K562 (cell line): ENCODE results near the gene ENDOD1. TPM values are rescaled to one million over a fixed set of nuclear protein-coding genes. Genes with fewer than 3 reads are reported as not detected.
A peak's percentile ranks its signal among the peaks of the same experiment; 100 is the strongest.

Experiments
- ATAC-seq: fragments of 200-7000 bp; cut with Tn5 transposase; 3 replicates; pipeline ENCODE4 v1.9.1; 2020; ENCODE audit warnings: moderate library complexity
- BruUV-seq: library from RNA; stranded (reverse); fragments of 400-500 nt; replicated peaks from 2 replicates; lab custom pipeline; 2021; lab: Mats Ljungman, UMichigan
- CTCF ChIA-PET: fragments of 300-600 bp; formaldehyde crosslinking; extraction: SDS; loops from one replicate; lab custom pipeline; 2021; ENCODE audit warnings: low intra/inter-chr PET ratio; lab: Yijun Ruan, JAX
- POLR2A ChIA-PET: fragments of 300-600, 350-650 bp; sonication (Branson Sonifier 250); formaldehyde crosslinking; extraction: SDS; loops from one replicate; lab custom pipeline; 2021; ENCODE audit warnings: antibody characterized with exemption, inconsistent platforms; lab: Yijun Ruan, JAX
- DNase-seq, 4 experiments: peaks; one replicate each; pipeline versions ENCODE4 v3.0.0 to v3.0.0-alpha.2; 2011 to 2018; ENCODE audit warnings: low spot score in 3 of 4, mixed read lengths in 3 of 4; ENCODE audit errors: extremely low read depth in 1 of 4
- FAIRE-seq: peaks from 2 replicates; lab custom pipeline; 2011; peaks lifted over from hg19 to GRCh38; lab: Jason Lieb, UNC
- H2AFZ ChIP-seq: 2 replicates; pipeline ENCODE4 v1.6.0; 2011; ENCODE audit warnings: low read depth, low read length, control low read depth, inconsistent platforms
- H3K27ac ChIP-seq: fragments of 200-600 bp; 3 replicates; pipeline ENCODE4 v1.8.0; 2011; ENCODE audit warnings: low read depth, mild to moderate bottlenecking, control low read depth, inconsistent platforms, low read length, moderate library complexity, mixed read lengths; ENCODE audit errors: extremely low read depth
- H3K27me3 ChIP-seq, 2 experiments: fragments of 300-600 bp in 1 of 2; 2 replicates in 1 of 2; 3 replicates in 1 of 2; pipeline versions ENCODE4 v1.6.0 to v1.8.0; 2011; ENCODE audit warnings: inconsistent platforms in 2 of 2, low read length in 2 of 2, mild to moderate bottlenecking in 1 of 2, mixed read lengths in 1 of 2, moderate library complexity in 1 of 2; ENCODE audit not compliant: control insufficient read depth in 2 of 2, insufficient read depth in 2 of 2
- H3K36me3 ChIP-seq: fragments of 300-600 bp; 3 replicates; pipeline ENCODE4 v1.8.0; 2011; ENCODE audit warnings: mild to moderate bottlenecking, low read length, inconsistent platforms; ENCODE audit not compliant: control insufficient read depth, insufficient read depth
- H3K4me1 ChIP-seq, 2 experiments: fragments of 200-600 bp in 1 of 2; replicated peaks in 1 of 2; 2 replicates in 1 of 2; 3 replicates in 1 of 2; pipeline versions ENCODE4 v1.5.1 to v1.8.0; 2011; ENCODE audit warnings: inconsistent platforms in 2 of 2, low read length in 2 of 2, mild to moderate bottlenecking in 1 of 2, mixed read lengths in 1 of 2, moderate library complexity in 1 of 2; ENCODE audit not compliant: control insufficient read depth in 2 of 2, insufficient read depth in 2 of 2
- H3K4me2 ChIP-seq: 2 replicates; pipeline ENCODE4 v1.6.1; 2011; ENCODE audit warnings: low read length, control low read depth, inconsistent platforms, mixed read lengths; ENCODE audit not compliant: insufficient read depth
- H3K4me3 ChIP-seq: fragments of 200-600 bp; sonication (generic), shearing (Covaris generic); 2 replicates; pipeline ENCODE4 v1.5.1; 2016; ENCODE audit warnings: control low read depth, inconsistent platforms
- H3K79me2 ChIP-seq: fragments of 200-600 bp; 3 replicates; pipeline ENCODE4 v1.8.0; 2011; ENCODE audit warnings: low read length, inconsistent platforms; ENCODE audit not compliant: control insufficient read depth, insufficient read depth
- H3K9ac ChIP-seq, 2 experiments: 2 replicates each; pipeline versions ENCODE4 v1.6.0 to v1.6.1; 2011; ENCODE audit warnings: low read depth in 2 of 2, low read length in 2 of 2, control low read depth in 1 of 2, inconsistent platforms in 1 of 2, mild to moderate bottlenecking in 1 of 2, mixed read lengths in 1 of 2; ENCODE audit not compliant: insufficient read depth in 1 of 2
- H3K9me1 ChIP-seq: one replicate; pipeline ENCODE4 v1.6.0; 2011; ENCODE audit warnings: inconsistent platforms, mild to moderate bottlenecking, low read length, moderate library complexity; ENCODE audit not compliant: control insufficient read depth, insufficient read depth
- H3K9me3 ChIP-seq: replicated peaks from 2 replicates; pipeline ENCODE4 v1.5.1; 2011; ENCODE audit warnings: low read depth, low read length, inconsistent platforms; ENCODE audit not compliant: control insufficient read depth, insufficient read depth
- H4K20me1 ChIP-seq: replicated peaks from 2 replicates; pipeline ENCODE4 v1.6.1; 2011; ENCODE audit warnings: low read length, inconsistent platforms, mixed read lengths; ENCODE audit not compliant: control insufficient read depth, insufficient read depth
- C11orf30 ChIP-seq: fragments of 450-650 bp; IDR thresholded peaks from 2 replicates; pipeline ENCODE4 v1.6.1; 2016; ENCODE audit warnings: low read depth, mild to moderate bottlenecking
- KDM2B ChIP-seq: fragments of 250-450 bp; sonication (Bioruptor Pico); IDR thresholded peaks from 2 replicates; pipeline ENCODE4 v1.8.0; 2021; ENCODE audit warnings: mild to moderate bottlenecking, moderate library complexity
- NFIC ChIP-seq: fragments of 450-650 bp; IDR thresholded peaks from 2 replicates; pipeline ENCODE4 v1.6.1; 2017; ENCODE audit warnings: mild to moderate bottlenecking, inconsistent platforms
- POLR3G ChIP-seq: IDR thresholded peaks from 2 replicates; pipeline ENCODE4 v1.6.1; 2011; ENCODE audit not compliant: insufficient read length, insufficient replicate concordance; ENCODE audit errors: extremely low read depth
- RCOR1 ChIP-seq, 2 experiments: IDR thresholded peaks; 2 replicates each; pipeline ENCODE4 v1.6.1; 2012; ENCODE audit warnings: low read depth in 2 of 2, low read length in 2 of 2, borderline replicate concordance in 1 of 2, improper control_type of control experiment in 1 of 2
- SRSF9 ChIP-seq: fragments of 200-400 bp; formaldehyde crosslinking; IDR thresholded peaks from 2 replicates; pipeline ENCODE4 v1.6.1; 2017; ENCODE audit warnings: low read depth, low read length, borderline replicate concordance
- ZNF12 ChIP-seq: sonication (generic); formaldehyde crosslinking; IDR thresholded peaks from 2 replicates; pipeline ENCODE4 v1.4.0; 2020; ENCODE audit warnings: mild to moderate bottlenecking, missing genetic modification reagents
- ZNF184 ChIP-seq: sonication (generic); formaldehyde crosslinking; IDR thresholded peaks from 2 replicates; pipeline ENCODE4 v1.5.0; 2020; ENCODE audit warnings: missing genetic modification reagents
- WGBS: fragments of 100-300 bp; shearing (Covaris generic); methylation state at CpG from one replicate; pipeline ENCODE4 v1.1.6; 2016; ENCODE audit warnings: low coverage, mixed read lengths; ENCODE audit not compliant: insufficient coverage; ENCODE audit errors: missing lambda C conversion rate; 5-methylcytosine and 5-hydroxymethylcytosine counted together
- in situ Hi-C: fragments of 300-500 bp; cut with MboI; formaldehyde crosslinking; loops from 4 replicates; pipeline ENCODE4 v1.15.0; 2018; ENCODE audit warnings: inconsistent platforms, mixed read lengths
- intact Hi-C: fragments of 100-400 bp; cut with micrococcal nuclease; formaldehyde crosslinking; loops from 2 replicates; pipeline ENCODE4 v1.14.2; 2022
- polyA plus RNA-seq, 8 experiments: library from polyadenylated mRNA; depleted of rRNA in 4 of 8; stranded (reverse) in 5 of 8; unstranded in 3 of 8; fragments of >200 nt; fragmentation: Nextera tagmentation in 2 of 8; fragmentation: Illumina TruSeq in 1 of 8; extraction: Ambion mirVana in 2 of 8; extraction: Trizol in 1 of 8; gene quantifications; 2 replicates each; pipeline versions ENCODE4 v1.2.1 to v1.2.3, GENCODE V29; 2011 to 2014; ENCODE audit warnings: inconsistent platforms in 1 of 8, missing spikeins in 1 of 8
- total RNA-seq, 7 experiments: library from RNA; depleted of rRNA in 6 of 7; stranded (reverse); fragments of >200 nt in 6 of 7; fragmentation: Illumina TruSeq in 2 of 7; extraction: Trizol in 2 of 7; gene quantifications; 2 replicates each; pipeline versions ENCODE4 v1.2.1 to v1.2.3, GENCODE V29; 2011 to 2021; ENCODE audit warnings: low replicate concordance in 1 of 7
- TF ChIP-seq, protein P1 (sequence below): fragments of 250-450 bp; sonication (Bioruptor Pico); IDR thresholded peaks from 2 replicates; pipeline ENCODE4 v1.5.0; 2020; ENCODE audit warnings: mild to moderate bottlenecking
- TF ChIP-seq, protein P2 (sequence below): fragments of 250-450 bp; sonication (Bioruptor Pico); IDR thresholded peaks from 2 replicates; pipeline ENCODE4 v1.5.0; 2021; ENCODE audit warnings: mild to moderate bottlenecking, borderline replicate concordance
- TF ChIP-seq, protein P3 (sequence below): fragments of 450-650 bp; IDR thresholded peaks from 2 replicates; pipeline ENCODE4 v1.6.1; 2014; ENCODE audit warnings: low read depth, mild to moderate bottlenecking, moderate library complexity, borderline replicate concordance
- TF ChIP-seq, protein P4 (sequence below), 2 experiments: fragments of 150-350 bp in 1 of 2; IDR thresholded peaks; 2 replicates each; pipeline ENCODE4 v1.6.1; 2012 to 2016; ENCODE audit warnings: low read depth in 2 of 2, low read length in 2 of 2, mild to moderate bottlenecking in 1 of 2, moderate library complexity in 1 of 2

The ENDOD1 gene
- total and polyA plus RNA-seq, 9 of the 15 experiments (the other 6 are each of a cell fraction or from before 2014, with no cell fraction given), result 4.2 to 11.8 (median 9.3) TPM

DNA sequence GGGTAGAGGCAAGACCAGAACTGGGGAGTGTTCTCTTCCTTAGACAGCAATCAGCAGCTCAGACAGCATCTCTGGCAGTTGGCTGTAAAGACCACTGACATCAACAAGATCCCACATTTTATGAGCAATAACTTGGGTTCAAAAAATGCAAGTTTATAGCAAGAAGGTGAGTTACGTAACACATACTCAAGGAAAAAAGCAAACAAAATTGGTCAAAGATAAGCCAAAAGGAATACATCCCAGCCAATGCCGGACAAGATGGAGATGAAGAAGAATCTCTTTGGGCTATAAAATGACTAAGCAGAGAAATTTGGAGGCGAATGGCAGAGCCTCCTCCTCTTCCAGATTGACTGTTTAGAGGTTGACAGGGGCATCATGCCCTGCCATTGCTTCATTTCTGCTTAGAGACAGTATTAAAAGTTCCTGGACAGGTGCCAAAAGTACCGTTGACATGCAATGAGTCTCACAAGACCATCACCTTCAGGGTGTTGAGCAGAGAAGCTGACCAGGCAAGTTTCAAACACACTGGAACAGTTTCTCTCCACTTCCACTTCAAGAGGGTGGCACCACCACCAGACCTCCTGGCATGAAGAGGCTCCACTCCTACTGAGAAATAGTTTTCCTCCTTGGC lies 55.9 kb downstream of the ENDOD1 start:
- ChIA-PET CTCF (no interaction called here), POLR2A (interaction anchor here (0.8 to 3.6 kb wide), 3 partner anchors 14 to 84 kb away, joined by 3 to 29 read pairs (median 3); partner anchors contain the start of gene SRSF8)
- H3K27ac ChIP-seq, result no peak overlapping the region; the same call in 2 of the 3 replicates
- no peaks in the 10 kb centered on the region for H3K9me3 ChIP-seq
- ATAC-seq (no peak), FAIRE-seq (no peak), DNase-seq (no peak)
- H3K9me1 ChIP-seq, result no peaks in the 10 kb centered on the region
- intact Hi-C loops (loop anchor here (2.0 to 5.0 kb wide), 4 partner anchors 43 to 523 kb away; partner anchors contain the start of genes CWC15 and KDM4D), in situ Hi-C loops (loop anchor here (10.0 kb wide), 1 partner anchor 521 kb away; no protein-coding TSS in a partner anchor)
- H3K27me3 ChIP-seq, result no peaks in the 10 kb centered on the region; a peak in 1 of 5 replicates
- no peaks in the 10 kb centered on the region for H3K36me3 ChIP-seq
- peaks cover 34 to 77% of the 10 kb centered on the region in 2 experiments for H3K4me1 ChIP-seq
- peak overlapping the region; percentile 80 for H2AFZ ChIP-seq
- H3K4me3 ChIP-seq, result no peak overlapping the region
- no TSS peak for BruUV-seq
- H3K79me2 ChIP-seq, result no peaks in the 10 kb centered on the region
- WGBS, result 56% methylated on average over 4 of the region's 4 CpGs
- H3K4me2 ChIP-seq, result no peak overlapping the region; the same call in 1 of the 2 replicates
- H3K9ac ChIP-seq, result no peak overlapping the region
- no peaks in the 10 kb centered on the region for H4K20me1 ChIP-seq
- TF ChIP-seq, protein P1, sequence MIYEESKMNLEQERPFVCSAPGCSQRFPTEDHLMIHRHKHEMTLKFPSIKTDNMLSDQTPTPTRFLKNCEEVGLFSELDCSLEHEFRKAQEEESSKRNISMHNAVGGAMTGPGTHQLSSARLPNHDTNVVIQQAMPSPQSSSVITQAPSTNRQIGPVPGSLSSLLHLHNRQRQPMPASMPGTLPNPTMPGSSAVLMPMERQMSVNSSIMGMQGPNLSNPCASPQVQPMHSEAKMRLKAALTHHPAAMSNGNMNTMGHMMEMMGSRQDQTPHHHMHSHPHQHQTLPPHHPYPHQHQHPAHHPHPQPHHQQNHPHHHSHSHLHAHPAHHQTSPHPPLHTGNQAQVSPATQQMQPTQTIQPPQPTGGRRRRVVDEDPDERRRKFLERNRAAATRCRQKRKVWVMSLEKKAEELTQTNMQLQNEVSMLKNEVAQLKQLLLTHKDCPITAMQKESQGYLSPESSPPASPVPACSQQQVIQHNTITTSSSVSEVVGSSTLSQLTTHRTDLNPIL (CRISPR knock-in tag), result no peak
- TF ChIP-seq ZNF184 (CRISPR knock-in tag), result no peak
- no peak for TF ChIP-seq KDM2B (CRISPR knock-in tag)
- TF ChIP-seq RCOR1 (IDR thresholded peaks at IDR 0.05; ENCODE audit: borderline replicate concordance in 1 of 2, low read depth in 2 of 2, low read length in 2 of 2), result no peak
- TF ChIP-seq, protein P2, sequence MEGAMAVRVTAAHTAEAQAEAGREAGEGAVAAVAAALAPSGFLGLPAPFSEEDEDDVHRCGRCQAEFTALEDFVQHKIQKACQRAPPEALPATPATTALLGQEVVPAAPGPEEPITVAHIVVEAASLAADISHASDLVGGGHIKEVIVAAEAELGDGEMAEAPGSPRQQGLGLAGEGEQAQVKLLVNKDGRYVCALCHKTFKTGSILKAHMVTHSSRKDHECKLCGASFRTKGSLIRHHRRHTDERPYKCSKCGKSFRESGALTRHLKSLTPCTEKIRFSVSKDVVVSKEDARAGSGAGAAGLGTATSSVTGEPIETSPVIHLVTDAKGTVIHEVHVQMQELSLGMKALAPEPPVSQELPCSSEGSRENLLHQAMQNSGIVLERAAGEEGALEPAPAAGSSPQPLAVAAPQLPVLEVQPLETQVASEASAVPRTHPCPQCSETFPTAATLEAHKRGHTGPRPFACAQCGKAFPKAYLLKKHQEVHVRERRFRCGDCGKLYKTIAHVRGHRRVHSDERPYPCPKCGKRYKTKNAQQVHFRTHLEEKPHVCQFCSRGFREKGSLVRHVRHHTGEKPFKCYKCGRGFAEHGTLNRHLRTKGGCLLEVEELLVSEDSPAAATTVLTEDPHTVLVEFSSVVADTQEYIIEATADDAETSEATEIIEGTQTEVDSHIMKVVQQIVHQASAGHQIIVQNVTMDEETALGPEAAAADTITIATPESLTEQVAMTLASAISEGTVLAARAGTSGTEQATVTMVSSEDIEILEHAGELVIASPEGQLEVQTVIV (CRISPR knock-in tag), result no peak
- TF ChIP-seq SRSF9, result no peak
- TF ChIP-seq, protein P3, sequence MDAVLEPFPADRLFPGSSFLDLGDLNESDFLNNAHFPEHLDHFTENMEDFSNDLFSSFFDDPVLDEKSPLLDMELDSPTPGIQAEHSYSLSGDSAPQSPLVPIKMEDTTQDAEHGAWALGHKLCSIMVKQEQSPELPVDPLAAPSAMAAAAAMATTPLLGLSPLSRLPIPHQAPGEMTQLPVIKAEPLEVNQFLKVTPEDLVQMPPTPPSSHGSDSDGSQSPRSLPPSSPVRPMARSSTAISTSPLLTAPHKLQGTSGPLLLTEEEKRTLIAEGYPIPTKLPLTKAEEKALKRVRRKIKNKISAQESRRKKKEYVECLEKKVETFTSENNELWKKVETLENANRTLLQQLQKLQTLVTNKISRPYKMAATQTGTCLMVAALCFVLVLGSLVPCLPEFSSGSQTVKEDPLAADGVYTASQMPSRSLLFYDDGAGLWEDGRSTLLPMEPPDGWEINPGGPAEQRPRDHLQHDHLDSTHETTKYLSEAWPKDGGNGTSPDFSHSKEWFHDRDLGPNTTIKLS, result no peak
- no peak for TF ChIP-seq ZNF12
- no peak for TF ChIP-seq POLR3G
- TF ChIP-seq, protein P4, sequence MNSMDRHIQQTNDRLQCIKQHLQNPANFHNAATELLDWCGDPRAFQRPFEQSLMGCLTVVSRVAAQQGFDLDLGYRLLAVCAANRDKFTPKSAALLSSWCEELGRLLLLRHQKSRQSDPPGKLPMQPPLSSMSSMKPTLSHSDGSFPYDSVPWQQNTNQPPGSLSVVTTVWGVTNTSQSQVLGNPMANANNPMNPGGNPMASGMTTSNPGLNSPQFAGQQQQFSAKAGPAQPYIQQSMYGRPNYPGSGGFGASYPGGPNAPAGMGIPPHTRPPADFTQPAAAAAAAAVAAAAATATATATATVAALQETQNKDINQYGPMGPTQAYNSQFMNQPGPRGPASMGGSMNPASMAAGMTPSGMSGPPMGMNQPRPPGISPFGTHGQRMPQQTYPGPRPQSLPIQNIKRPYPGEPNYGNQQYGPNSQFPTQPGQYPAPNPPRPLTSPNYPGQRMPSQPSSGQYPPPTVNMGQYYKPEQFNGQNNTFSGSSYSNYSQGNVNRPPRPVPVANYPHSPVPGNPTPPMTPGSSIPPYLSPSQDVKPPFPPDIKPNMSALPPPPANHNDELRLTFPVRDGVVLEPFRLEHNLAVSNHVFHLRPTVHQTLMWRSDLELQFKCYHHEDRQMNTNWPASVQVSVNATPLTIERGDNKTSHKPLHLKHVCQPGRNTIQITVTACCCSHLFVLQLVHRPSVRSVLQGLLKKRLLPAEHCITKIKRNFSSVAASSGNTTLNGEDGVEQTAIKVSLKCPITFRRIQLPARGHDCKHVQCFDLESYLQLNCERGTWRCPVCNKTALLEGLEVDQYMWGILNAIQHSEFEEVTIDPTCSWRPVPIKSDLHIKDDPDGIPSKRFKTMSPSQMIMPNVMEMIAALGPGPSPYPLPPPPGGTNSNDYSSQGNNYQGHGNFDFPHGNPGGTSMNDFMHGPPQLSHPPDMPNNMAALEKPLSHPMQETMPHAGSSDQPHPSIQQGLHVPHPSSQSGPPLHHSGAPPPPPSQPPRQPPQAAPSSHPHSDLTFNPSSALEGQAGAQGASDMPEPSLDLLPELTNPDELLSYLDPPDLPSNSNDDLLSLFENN (IDR thresholded peaks at IDR 0.05; ENCODE audit: low read depth in 2 of 2, low read length in 2 of 2), result no peak
- TF ChIP-seq C11orf30, result peak; percentile 30; the same call in 1 of the 2 replicates
- peak; percentile 94 for TF ChIP-seq NFIC
